OCI-LY7 (cell line): ENCODE measurements around the gene MAD2L2.

Experiments
- EZH2phosphoT487 ChIP-seq: fragments of 200-600 bp; sonication (generic); IDR thresholded peaks from 2 replicates; pipeline ENCODE4 v1.6.1; 2018; ENCODE audit warnings: low read depth, borderline replicate concordance, mild to moderate bottlenecking, mixed run types, antibody characterized with exemption, low read length, moderate library complexity, mixed read lengths
- TF ChIP-seq, protein P1 (sequence below): fragments of 200-600 bp; sonication (generic); conservative IDR thresholded peaks from 2 replicates; pipeline ENCODE4 v1.5.1; 2014; ENCODE audit warnings: mild to moderate bottlenecking, antibody characterized with exemption, low read length, moderate library complexity, mixed read lengths

DNA sequence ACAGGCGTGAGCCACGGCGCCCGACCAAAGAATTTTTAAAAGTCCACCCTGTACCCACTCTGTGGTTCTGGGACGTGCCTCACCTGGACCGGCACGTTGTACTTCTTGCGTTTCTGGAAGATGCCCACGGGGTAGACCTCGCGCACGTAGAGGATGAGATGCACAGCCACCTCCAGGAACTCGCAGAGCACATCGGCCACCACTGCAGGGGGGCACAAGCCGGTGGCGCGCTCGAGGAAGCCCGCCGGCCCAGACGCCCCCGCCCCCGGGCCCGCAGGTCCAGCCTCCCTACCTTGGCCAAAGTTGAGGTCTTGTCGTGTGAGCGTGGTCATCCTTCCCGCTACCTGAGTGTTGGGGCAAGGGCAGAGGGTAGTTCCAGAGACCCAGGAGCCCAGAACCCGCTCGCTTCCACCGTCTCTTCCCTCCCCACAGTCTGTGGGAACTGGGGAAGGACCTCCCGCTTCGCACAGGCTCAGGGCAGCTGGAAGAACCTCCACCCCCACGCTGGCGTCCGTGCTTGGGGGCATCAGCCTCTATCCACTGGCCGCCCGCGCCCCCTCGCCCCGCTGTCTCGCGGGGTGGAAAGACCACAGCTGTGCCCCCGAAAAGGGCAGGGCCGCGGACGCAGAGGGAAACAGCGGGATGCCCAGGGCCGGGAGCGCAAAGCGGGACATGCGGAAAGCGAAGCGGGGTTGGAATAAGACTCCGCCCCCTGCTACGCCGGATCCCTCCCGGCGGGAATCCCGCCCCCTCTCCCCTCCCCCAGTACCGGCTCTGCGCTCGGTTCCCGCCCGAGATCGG lies 478 bp downstream of the MAD2L2 start:
- TF ChIP-seq, protein P1, sequence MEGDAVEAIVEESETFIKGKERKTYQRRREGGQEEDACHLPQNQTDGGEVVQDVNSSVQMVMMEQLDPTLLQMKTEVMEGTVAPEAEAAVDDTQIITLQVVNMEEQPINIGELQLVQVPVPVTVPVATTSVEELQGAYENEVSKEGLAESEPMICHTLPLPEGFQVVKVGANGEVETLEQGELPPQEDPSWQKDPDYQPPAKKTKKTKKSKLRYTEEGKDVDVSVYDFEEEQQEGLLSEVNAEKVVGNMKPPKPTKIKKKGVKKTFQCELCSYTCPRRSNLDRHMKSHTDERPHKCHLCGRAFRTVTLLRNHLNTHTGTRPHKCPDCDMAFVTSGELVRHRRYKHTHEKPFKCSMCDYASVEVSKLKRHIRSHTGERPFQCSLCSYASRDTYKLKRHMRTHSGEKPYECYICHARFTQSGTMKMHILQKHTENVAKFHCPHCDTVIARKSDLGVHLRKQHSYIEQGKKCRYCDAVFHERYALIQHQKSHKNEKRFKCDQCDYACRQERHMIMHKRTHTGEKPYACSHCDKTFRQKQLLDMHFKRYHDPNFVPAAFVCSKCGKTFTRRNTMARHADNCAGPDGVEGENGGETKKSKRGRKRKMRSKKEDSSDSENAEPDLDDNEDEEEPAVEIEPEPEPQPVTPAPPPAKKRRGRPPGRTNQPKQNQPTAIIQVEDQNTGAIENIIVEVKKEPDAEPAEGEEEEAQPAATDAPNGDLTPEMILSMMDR, result no peak
- TF ChIP-seq EZH2phosphoT487, result no peak
